ENCODE data around the gene SYNGR3. TPM values are rescaled to one million over a fixed set of nuclear protein-coding genes. Genes with fewer than 3 reads are reported as not detected.
"Not testable (repeated sequence)": the region's sequence is repeated elsewhere in the genome, so short reads cannot be mapped to it uniquely, and the experiment has no call there.

The SYNGR3 gene
- total and polyA plus RNA-seq, 12 donors: 0.15 to 2.5 (median 0.37) TPM; not detected in 2

DNA sequence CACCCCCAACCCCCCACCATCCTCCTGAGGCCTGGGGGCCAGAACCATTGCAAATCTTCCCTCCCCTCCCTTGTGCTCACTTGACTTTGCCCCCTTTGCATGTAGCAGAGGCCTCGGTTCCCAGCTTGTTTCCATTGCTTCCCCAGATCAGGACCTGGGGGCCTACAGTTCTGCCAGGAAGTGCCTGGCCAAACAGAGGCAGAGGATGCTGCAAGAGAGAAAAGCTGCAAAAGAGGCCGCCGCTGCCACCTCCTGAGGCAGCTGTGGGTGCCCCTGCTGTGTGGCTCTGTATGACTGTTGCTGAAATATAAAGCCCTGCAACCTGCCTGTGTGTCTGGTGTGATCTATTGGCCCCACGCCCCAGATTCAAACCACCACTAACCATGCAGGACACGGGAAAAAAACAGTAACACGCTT is 28.1 kb upstream of the SYNGR3 start:
- no peaks in the 10 kb centered on the region for H3K27me3 ChIP-seq
- H3K27ac ChIP-seq: no peak overlapping the region
- WGBS, 2 donors: 64 to 67% methylated on average over 6 of the region's 6 CpGs
- intact Hi-C loops (cut with DNase I): no loop called here
- no peaks in the 10 kb centered on the region for H3K9me3 ChIP-seq
- H3K4me3 ChIP-seq: no peak overlapping the region
- TF ChIP-seq, protein P1, sequence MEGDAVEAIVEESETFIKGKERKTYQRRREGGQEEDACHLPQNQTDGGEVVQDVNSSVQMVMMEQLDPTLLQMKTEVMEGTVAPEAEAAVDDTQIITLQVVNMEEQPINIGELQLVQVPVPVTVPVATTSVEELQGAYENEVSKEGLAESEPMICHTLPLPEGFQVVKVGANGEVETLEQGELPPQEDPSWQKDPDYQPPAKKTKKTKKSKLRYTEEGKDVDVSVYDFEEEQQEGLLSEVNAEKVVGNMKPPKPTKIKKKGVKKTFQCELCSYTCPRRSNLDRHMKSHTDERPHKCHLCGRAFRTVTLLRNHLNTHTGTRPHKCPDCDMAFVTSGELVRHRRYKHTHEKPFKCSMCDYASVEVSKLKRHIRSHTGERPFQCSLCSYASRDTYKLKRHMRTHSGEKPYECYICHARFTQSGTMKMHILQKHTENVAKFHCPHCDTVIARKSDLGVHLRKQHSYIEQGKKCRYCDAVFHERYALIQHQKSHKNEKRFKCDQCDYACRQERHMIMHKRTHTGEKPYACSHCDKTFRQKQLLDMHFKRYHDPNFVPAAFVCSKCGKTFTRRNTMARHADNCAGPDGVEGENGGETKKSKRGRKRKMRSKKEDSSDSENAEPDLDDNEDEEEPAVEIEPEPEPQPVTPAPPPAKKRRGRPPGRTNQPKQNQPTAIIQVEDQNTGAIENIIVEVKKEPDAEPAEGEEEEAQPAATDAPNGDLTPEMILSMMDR (IDR thresholded peaks at IDR 0.05): no peak
- H3K36me3 ChIP-seq: peaks cover 0 to 36% (median 30%) of the 10 kb centered on the region in 9 donors
- no peak for ATAC-seq
- H3K4me1 ChIP-seq: peaks cover 10 to 58% (median 44%) of the 10 kb centered on the region in 9 donors
- no peak for DNase-seq

DNA sequence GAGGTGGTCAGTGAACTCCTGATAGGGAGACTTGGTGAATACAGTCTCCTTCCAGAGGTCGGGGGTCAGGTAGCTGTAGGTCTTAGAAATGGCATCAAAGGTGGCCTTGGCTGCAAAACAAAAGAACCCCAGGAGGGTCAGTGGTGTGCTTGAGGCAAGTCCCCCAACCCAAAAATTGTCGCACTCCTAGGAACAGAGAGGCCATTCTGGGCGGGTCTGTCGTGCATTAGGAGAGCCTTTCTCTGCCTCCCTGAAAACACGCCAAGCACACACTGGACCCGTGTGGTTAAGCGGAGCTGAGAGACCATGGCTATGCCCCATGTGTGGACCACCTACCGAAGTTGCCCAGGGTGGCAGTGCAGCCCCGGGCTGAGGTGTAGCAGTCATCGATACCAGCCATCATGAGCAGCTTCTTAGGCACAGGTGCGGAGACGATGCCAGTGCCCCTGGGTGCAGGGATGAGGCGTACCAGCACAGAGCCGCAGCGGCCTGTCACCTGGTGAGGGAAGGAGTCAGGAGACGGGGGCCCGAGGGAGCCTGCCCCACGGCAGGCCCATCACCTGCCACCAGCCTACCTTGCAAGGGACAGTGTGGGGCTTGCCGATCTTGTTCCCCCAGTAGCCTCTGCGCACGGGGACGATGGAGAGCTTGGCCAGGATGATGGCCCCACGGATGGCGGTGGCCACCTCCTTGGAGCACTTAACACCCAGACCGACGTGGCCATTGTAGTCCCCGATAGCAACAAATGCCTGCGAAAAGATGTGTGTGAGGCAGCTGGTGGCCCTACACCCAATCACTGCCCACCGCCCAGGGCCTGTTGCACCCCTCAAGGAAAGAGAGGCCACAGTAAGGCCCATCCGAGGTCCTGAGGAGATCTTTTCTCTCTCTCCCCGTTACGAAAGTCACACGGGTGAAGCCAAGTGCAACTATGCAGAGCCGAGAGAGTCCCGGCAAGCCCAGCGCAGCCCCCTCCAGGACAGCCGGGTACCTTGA is 27.3 kb upstream of the SYNGR3 start:
- Histone ChIP-seq H3K36me3 (peaks cover 0 to 36% (median 30%) of the 10 kb centered on the region in 9 donors), H3K4me3 (peak overlapping the region in 1 of 10 donors; percentile 90), H3K4me1 (peaks cover 10 to 58% (median 44%) of the 10 kb centered on the region in 9 donors), H3K27ac (peak overlapping the region in 1 of 10 donors; percentile 99)
- H3K9me3 ChIP-seq; ATAC-seq; DNase-seq; intact Hi-C loops (cut with DNase I); H3K27me3 ChIP-seq: not testable (repeated sequence)
- WGBS, 2 donors: 85 to 88% methylated on average over 35 to 37 of the region's 37 CpGs

DNA sequence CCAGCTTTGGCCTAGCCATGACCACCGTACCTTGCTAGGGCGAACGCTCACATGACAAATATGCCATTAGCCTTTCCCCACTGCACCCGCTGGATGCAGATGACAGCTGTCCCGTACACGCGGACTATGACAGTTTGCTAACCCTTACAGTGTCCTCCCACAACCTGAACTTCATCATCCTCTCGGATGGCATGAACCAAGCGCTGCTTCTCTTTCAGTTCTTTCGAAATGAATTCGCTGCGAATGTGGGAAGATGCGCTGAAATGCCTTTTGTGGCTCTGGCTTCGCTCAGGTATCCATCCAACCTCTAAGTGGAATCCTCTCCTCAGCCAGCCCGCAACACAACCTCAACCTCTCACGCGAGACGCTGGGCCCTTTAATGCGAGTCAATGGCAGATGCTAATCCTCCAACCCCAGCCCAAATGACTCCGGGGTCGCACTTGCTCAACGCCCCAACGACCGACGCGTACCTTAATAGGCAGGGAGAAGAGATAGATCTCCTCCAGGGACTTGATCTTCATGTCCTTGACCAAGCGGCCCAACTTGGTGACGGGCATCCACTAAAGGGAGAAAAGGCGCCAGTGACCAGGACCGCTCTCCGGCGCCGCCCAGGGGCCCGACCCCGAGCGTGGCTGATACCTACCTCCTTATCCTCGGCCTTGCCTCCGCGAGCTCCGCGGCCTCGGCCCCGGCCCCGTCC is 25.8 kb upstream of the SYNGR3 start:
- ATAC-seq (peak; percentile 0 to 36 (median 18)), DNase-seq (peak in 1 of 2 donors; percentile 60)
- Histone ChIP-seq H3K9me3 (no peaks in the 10 kb centered on the region), H3K36me3 (peaks cover 0 to 36% (median 30%) of the 10 kb centered on the region in 9 donors), H3K4me3 (peak overlapping the region; percentile 55 to 100 (median 92)), H3K4me1 (peaks cover 10 to 54% (median 41%) of the 10 kb centered on the region in 9 donors), H3K27me3 (no peaks in the 10 kb centered on the region), H3K27ac (peak overlapping the region; percentile 80 to 100 (median 96))
- TF ChIP-seq, protein P1 (IDR thresholded peaks at IDR 0.05): peak in 5 of 9 donors; percentile 11 to 55 (median 42)
- 8 to 13% methylated on average over 44 of the region's 44 CpGs for WGBS, 2 donors
- intact Hi-C loops (cut with DNase I): no loop called here

DNA sequence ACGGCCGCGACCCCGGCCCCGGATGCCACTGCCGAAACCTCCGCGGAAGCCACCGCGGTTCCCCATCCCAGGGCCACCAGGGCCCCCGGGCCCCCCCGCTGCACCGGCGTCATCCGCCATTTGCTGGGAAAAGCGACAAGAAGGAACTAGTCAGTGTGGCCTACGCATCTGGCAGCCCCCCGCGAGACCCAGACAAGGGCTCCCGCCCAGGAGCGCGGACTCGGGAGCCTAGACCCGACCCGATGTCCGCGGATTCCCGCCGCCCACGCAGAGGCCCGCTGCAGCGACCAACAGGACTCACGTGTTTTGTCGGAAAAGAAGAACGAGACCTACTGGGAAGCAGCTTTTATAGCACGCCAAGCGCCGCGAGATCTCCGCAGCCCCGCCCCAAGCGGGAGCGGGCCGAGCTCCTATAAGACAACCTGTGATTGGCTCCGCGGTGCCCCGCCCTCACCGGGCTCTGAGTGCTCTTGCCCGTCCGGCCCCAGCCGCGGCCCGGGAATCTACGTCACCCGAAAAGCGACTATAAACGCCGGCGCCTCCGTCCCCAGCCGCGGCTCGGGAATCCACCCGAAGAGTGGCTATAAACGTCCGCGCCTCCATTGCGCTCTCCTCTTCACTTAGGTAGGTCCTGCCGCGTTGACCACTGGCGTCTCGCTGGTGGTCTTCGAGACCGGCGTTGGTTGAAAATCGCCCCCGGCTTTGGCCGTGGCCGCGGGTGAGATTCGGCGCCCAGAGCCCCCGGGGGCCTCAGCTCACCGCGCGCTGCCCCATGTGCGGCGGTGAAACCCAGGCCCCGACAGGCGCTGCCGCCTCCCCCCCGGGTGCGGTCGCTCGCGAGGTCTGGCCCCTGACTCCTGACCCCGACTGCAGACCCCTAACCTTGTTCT is 25.0 kb upstream of the SYNGR3 start, which contains the start of gene RPS2:
TSS of gene RPS2 (minus strand) at position 321 of the 890 bp plus-strand sequence. CDS start at position 120, 201 bp downstream.
- peak within 1 kb of the TSS; percentile 55 to 100 (median 92) for H3K4me3 ChIP-seq
- intact Hi-C loops (cut with DNase I): no loop called here
- H3K4me1 ChIP-seq: peaks cover 10 to 51% (median 40%) of the 10 kb centered on the region in 9 donors
- ATAC-seq (peak; percentile 94 to 99 (median 98)), DNase-seq (peak; percentile 98)
- H3K9me3 ChIP-seq: no peaks in the 10 kb centered on the region
- TF ChIP-seq, protein P1 (IDR thresholded peaks at IDR 0.05): peak in 4 of 9 donors; percentile 5 to 34 (median 9)
- H3K27ac ChIP-seq: peak within 1 kb of the TSS; percentile 80 to 100 (median 96)
- peaks cover 0 to 36% (median 30%) of the 10 kb centered on the region in 9 donors for H3K36me3 ChIP-seq
- 0 to 1% methylated on average over 88 to 97 of the region's 97 CpGs for WGBS, 2 donors
- H3K27me3 ChIP-seq: no peaks in the 10 kb centered on the region
